Measurements from ENCODE around the gene SLC25A19.

SLC25A19 gene

GRCh38 chr17:75228847-75229246, 60.4 kb downstream of the SLC25A19 start:
- no peak for TF ChIP-seq CTCF (IDR thresholded peaks at IDR 0.05; ENCODE audit: low read depth, low read length, missing control alignments)
- DNase-seq (ENCODE audit: low read depth) = no peak
- no peak overlapping the region for H3K4me3 ChIP-seq (ENCODE audit: low read depth, low read length)

- no peak overlapping the region for H3K4me3 ChIP-seq (ENCODE audit: low read depth, low read length)
- DNase-seq (ENCODE audit: low read depth) = no peak
- TF ChIP-seq CTCF (IDR thresholded peaks at IDR 0.05; ENCODE audit: low read depth, low read length, missing control alignments) = no peak
Measured at GRCh38 chr17:75228305-75228704, 60.9 kb downstream of the SLC25A19 start.

GRCh38 chr17:75227729-75228128, 61.5 kb downstream of the SLC25A19 start:
- DNase-seq (ENCODE audit: low read depth) = no peak
- H3K4me3 ChIP-seq (ENCODE audit: low read depth, low read length) = no peak overlapping the region
- no peak for TF ChIP-seq CTCF (IDR thresholded peaks at IDR 0.05; ENCODE audit: low read depth, low read length, missing control alignments)

- no peak overlapping the region for H3K4me3 ChIP-seq (ENCODE audit: low read depth, low read length)
- no peak for DNase-seq (ENCODE audit: low read depth)
- no peak for TF ChIP-seq CTCF (IDR thresholded peaks at IDR 0.05; ENCODE audit: low read depth, low read length, missing control alignments)
Measured at GRCh38 chr17:75225016-75225415, 64.2 kb downstream of the SLC25A19 start.
